KMS-11 (cell line): ENCODE results near the gene ZBED5.

Experiments used
- H2AFZ ChIP-seq: fragments of 200-600 bp; sonication (generic); 2 replicates; pipeline ENCODE4 v1.6.1; 2016; ENCODE audit warnings: antibody characterized with exemption, mixed run types, low read depth
- H3K27ac ChIP-seq: fragments of 200-600 bp; sonication (generic); 2 replicates; pipeline ENCODE4 v1.6.1; 2016; ENCODE audit warnings: mild to moderate bottlenecking, mixed run types
- H3K27me3 ChIP-seq: fragments of 200-600 bp; sonication (generic); 2 replicates; pipeline ENCODE4 v1.6.1; 2017; ENCODE audit warnings: mild to moderate bottlenecking, low read depth, mixed run types, moderate library complexity; ENCODE audit not compliant: insufficient read depth
- H3K36me3 ChIP-seq: fragments of 200-600 bp; sonication (generic); 2 replicates; pipeline ENCODE4 v1.6.1; 2017; ENCODE audit warnings: mild to moderate bottlenecking, mixed run types; ENCODE audit not compliant: insufficient read depth
- H3K4me1 ChIP-seq: fragments of 200-600 bp; sonication (generic); 2 replicates; pipeline ENCODE4 v1.6.1; 2016; ENCODE audit warnings: mild to moderate bottlenecking, low read depth, mixed run types; ENCODE audit not compliant: poor library complexity, severe bottlenecking
- H3K4me2 ChIP-seq: fragments of 200-600 bp; sonication (generic); 2 replicates; pipeline ENCODE4 v1.7.0; 2016; ENCODE audit warnings: mild to moderate bottlenecking, mixed run types
- H3K4me3 ChIP-seq: fragments of 200-600 bp; sonication (generic); IDR thresholded peaks from 2 replicates; pipeline ENCODE4 v1.6.1; 2017; ENCODE audit warnings: low read depth, low read length, mixed read lengths; ENCODE audit not compliant: insufficient read depth
- H3K79me2 ChIP-seq: fragments of 200-600 bp; sonication (generic); 2 replicates; pipeline ENCODE4 v1.6.1; 2016; ENCODE audit warnings: low read depth, mixed run types; ENCODE audit not compliant: insufficient read depth
- H3K9ac ChIP-seq: fragments of 200-600 bp; sonication (generic); 2 replicates; pipeline ENCODE4 v1.6.1; 2016; ENCODE audit warnings: mild to moderate bottlenecking, mixed run types
- H4K20me1 ChIP-seq: fragments of 200-600 bp; sonication (generic); 2 replicates; pipeline ENCODE4 v1.6.1; 2016; ENCODE audit warnings: mild to moderate bottlenecking, mixed run types; ENCODE audit not compliant: insufficient read depth
- TF ChIP-seq, protein P1 (sequence below): fragments of 200-600 bp; sonication (generic); conservative IDR thresholded peaks from 2 replicates; pipeline ENCODE4 v1.6.1; 2017; ENCODE audit warnings: low read depth, mild to moderate bottlenecking, antibody characterized with exemption, low read length, moderate library complexity, mixed read lengths

The ZBED5 gene

DNA sequence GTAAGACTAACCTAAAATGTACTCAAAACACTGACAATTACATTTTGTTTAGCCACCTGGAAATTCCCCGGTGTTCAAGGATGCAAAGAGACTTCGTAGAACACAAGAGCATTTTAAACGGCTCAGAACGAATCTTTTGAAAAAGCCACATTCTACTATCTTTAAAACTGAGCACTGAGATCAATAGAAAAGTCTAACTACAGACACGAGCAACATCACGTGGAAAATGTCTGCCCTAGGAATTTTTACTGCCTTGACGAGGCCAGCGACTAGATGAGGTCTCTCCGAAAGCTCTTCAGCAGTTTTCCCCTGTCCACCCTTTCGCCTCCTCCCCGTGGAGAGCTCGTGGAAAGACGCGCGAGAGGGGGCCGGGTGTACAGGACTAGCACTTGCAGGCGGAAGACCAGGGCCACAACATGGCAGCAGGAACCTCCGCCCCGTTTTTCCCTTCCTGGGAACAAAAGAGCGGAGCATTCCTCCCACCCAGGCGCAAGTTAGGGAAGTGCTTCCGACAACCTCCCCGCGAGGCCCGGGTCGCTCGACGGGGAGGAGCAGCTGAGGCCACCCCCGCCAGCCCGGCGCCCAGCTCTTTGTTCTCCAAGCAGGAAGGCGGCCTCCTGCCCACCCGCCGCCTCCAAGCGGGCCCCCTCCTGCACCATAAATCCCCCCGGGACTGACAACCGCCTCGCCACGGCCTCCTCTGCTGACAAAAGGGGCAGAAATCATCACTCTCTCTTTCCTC, 50.2 kb downstream of the ZBED5 start:
- no peaks in the 10 kb centered on the region for H3K27me3 ChIP-seq
- H2AFZ ChIP-seq, result peak overlapping the region; percentile 41; the same call in 1 of the 2 replicates
- peak overlapping the region; percentile 48 for H3K4me3 ChIP-seq
- H3K36me3 ChIP-seq, result peaks cover 44% of the 10 kb centered on the region
- H4K20me1 ChIP-seq, result peaks cover 3% of the 10 kb centered on the region; the same call in 1 of the 2 replicates
- H3K4me2 ChIP-seq, result peak overlapping the region; percentile 81
- peak overlapping the region; percentile 99 for H3K9ac ChIP-seq
- H3K4me1 ChIP-seq, result peaks cover 32% of the 10 kb centered on the region
- TF ChIP-seq, protein P1, sequence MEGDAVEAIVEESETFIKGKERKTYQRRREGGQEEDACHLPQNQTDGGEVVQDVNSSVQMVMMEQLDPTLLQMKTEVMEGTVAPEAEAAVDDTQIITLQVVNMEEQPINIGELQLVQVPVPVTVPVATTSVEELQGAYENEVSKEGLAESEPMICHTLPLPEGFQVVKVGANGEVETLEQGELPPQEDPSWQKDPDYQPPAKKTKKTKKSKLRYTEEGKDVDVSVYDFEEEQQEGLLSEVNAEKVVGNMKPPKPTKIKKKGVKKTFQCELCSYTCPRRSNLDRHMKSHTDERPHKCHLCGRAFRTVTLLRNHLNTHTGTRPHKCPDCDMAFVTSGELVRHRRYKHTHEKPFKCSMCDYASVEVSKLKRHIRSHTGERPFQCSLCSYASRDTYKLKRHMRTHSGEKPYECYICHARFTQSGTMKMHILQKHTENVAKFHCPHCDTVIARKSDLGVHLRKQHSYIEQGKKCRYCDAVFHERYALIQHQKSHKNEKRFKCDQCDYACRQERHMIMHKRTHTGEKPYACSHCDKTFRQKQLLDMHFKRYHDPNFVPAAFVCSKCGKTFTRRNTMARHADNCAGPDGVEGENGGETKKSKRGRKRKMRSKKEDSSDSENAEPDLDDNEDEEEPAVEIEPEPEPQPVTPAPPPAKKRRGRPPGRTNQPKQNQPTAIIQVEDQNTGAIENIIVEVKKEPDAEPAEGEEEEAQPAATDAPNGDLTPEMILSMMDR, result no peak
- H3K27ac ChIP-seq, result peak overlapping the region; percentile 97
- peaks cover 50% of the 10 kb centered on the region for H3K79me2 ChIP-seq

GRCh38 chr11:10806206-10806605, 51.6 kb downstream of the ZBED5 start:
- peaks cover 50% of the 10 kb centered on the region for H3K79me2 ChIP-seq
- no peak overlapping the region for H3K4me3 ChIP-seq
- no peak overlapping the region; the same call in 1 of the 2 replicates for H3K9ac ChIP-seq
- H2AFZ ChIP-seq, result no peak overlapping the region
- peak overlapping the region; percentile 81 for H3K4me2 ChIP-seq
- H3K27ac ChIP-seq, result no peak overlapping the region
- peaks cover 54% of the 10 kb centered on the region for H3K36me3 ChIP-seq
- no peaks in the 10 kb centered on the region for H3K27me3 ChIP-seq
- TF ChIP-seq, protein P1, result no peak
- H3K4me1 ChIP-seq, result peaks cover 32% of the 10 kb centered on the region
- H4K20me1 ChIP-seq, result peaks cover 3% of the 10 kb centered on the region; the same call in 1 of the 2 replicates

DNA sequence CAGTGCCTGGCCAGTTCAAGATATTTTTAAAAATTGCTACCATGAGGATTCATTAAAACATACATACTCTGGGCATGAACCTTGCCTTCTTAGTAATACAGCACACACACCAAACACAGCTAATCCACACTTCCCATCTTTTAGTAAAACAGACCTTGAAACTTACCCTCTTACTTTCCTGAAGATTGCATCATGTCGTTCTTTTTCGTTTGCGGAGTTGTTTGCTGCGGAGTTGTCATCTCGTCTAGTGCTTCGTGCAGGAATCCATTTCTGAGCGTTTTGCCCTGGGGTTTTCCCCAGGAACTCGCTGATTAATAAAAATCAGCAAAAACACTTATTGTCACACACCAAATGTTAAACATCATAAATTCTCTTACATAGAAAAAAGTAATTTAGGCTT, 52.1 kb downstream of the ZBED5 start:
- H3K4me2 ChIP-seq, result peak overlapping the region; percentile 81; the same call in 1 of the 2 replicates
- no peak overlapping the region; the same call in 1 of the 2 replicates for H3K9ac ChIP-seq
- TF ChIP-seq, protein P1, result no peak
- peaks cover 57% of the 10 kb centered on the region for H3K36me3 ChIP-seq
- H4K20me1 ChIP-seq, result peaks cover 3% of the 10 kb centered on the region; the same call in 1 of the 2 replicates
- H3K79me2 ChIP-seq, result peaks cover 50% of the 10 kb centered on the region
- H3K4me1 ChIP-seq, result peaks cover 32% of the 10 kb centered on the region
- H2AFZ ChIP-seq, result no peak overlapping the region
- H3K27ac ChIP-seq, result no peak overlapping the region
- H3K27me3 ChIP-seq, result no peaks in the 10 kb centered on the region
- H3K4me3 ChIP-seq, result no peak overlapping the region

GRCh38 chr11:10803676-10804075, 54.2 kb downstream of the ZBED5 start:
- H3K9ac ChIP-seq, result no peak overlapping the region
- no peaks in the 10 kb centered on the region for H3K27me3 ChIP-seq
- H3K4me2 ChIP-seq, result no peak overlapping the region
- H3K79me2 ChIP-seq, result peaks cover 50% of the 10 kb centered on the region
- H3K27ac ChIP-seq, result no peak overlapping the region
- peaks cover 21% of the 10 kb centered on the region for H3K4me1 ChIP-seq
- TF ChIP-seq, protein P1, result no peak
- H2AFZ ChIP-seq, result no peak overlapping the region
- H3K36me3 ChIP-seq, result peaks cover 74% of the 10 kb centered on the region
- peaks cover 3% of the 10 kb centered on the region; the same call in 1 of the 2 replicates for H4K20me1 ChIP-seq
- H3K4me3 ChIP-seq, result no peak overlapping the region
